IMR-90 (cell line): ENCODE results near the gene RABGEF1. TPM values are rescaled to one million over a fixed set of nuclear protein-coding genes. Genes with fewer than 3 reads are reported as not detected.

ENCODE experiments used
- ATAC-seq: fragments of 200-7000 bp; cut with Tn5 transposase; 2 replicates; pipeline ENCODE4 v1.9.1; 2020; ENCODE audit warnings: low read depth, mild to moderate bottlenecking, moderate library complexity
- BruUV-seq: library from RNA; stranded (reverse); fragments of 400-500 nt; replicated peaks from 2 replicates; lab custom pipeline; 2021; lab: Mats Ljungman, UMichigan
- CTCF ChIA-PET: fragments of 300-600 bp; formaldehyde crosslinking; extraction: SDS; loops from one replicate; lab custom pipeline; 2021; ENCODE audit warnings: antibody characterized with exemption; lab: Yijun Ruan, JAX
- POLR2A ChIA-PET: fragments of 300-600 bp; sonication (Branson Sonifier 250); formaldehyde crosslinking; loops from one replicate; lab custom pipeline; 2022; ENCODE audit warnings: antibody characterized with exemption; ENCODE audit not compliant: unreplicated experiment; lab: Charles Lee
- DNase-seq: peaks from one replicate; pipeline ENCODE4 v3.0.0; 2013
- H2AFZ ChIP-seq: replicated peaks from 2 replicates; pipeline ENCODE3; 2013; ENCODE audit warnings: low read length, mild to moderate bottlenecking; ENCODE audit not compliant: poor library complexity
- H2AK5ac ChIP-seq: 2 replicates; pipeline ENCODE4 v1.6.1; 2013; ENCODE audit warnings: low read depth, low read length, inconsistent platforms
- H2AK9ac ChIP-seq: replicated peaks from 2 replicates; pipeline ENCODE3; 2013; ENCODE audit warnings: mild to moderate bottlenecking, low read depth, low read length, moderate library complexity; ENCODE audit not compliant: poor library complexity
- H2BK120ac ChIP-seq: 2 replicates; pipeline ENCODE4 v1.6.1; 2013; ENCODE audit warnings: low read depth, low read length, inconsistent platforms
- H2BK15ac ChIP-seq: 3 replicates; pipeline ENCODE4 v1.6.1; 2013; ENCODE audit warnings: low read depth, low read length, inconsistent platforms
- H2BK20ac ChIP-seq: 2 replicates; pipeline ENCODE4 v1.6.1; 2013; ENCODE audit warnings: low read depth, mild to moderate bottlenecking, inconsistent platforms, low read length, moderate library complexity
- H2BK5ac ChIP-seq: 2 replicates; pipeline ENCODE4 v1.6.1; 2013; ENCODE audit warnings: mild to moderate bottlenecking, low read depth, low read length, inconsistent platforms; ENCODE audit not compliant: poor library complexity, severe bottlenecking
- H3K14ac ChIP-seq: replicated peaks from 2 replicates; pipeline ENCODE4 v1.6.1; 2013; ENCODE audit warnings: low read depth, low read length, inconsistent platforms
- H3K18ac ChIP-seq: 2 replicates; pipeline ENCODE4 v1.6.1; 2013; ENCODE audit warnings: low read depth, low read length, control low read depth
- H3K23ac ChIP-seq: 2 replicates; pipeline ENCODE4 v1.6.1; 2013; ENCODE audit warnings: low read depth, low read length, inconsistent platforms
- H3K27ac ChIP-seq: 2 replicates; pipeline ENCODE4 v1.5.1; 2013; ENCODE audit warnings: mild to moderate bottlenecking, control low read depth, low read length; ENCODE audit not compliant: insufficient read depth
- H3K27me3 ChIP-seq: 2 replicates; pipeline ENCODE4 v1.6.1; 2013; ENCODE audit warnings: low read length; ENCODE audit not compliant: control insufficient read depth, insufficient read depth
- H3K36me3 ChIP-seq: 2 replicates; pipeline ENCODE4 v1.6.1; 2013; ENCODE audit warnings: low read length, mixed read lengths; ENCODE audit not compliant: control insufficient read depth, insufficient read depth
- H3K4ac ChIP-seq: 2 replicates; pipeline ENCODE4 v1.6.1; 2013; ENCODE audit warnings: low read depth, low read length, inconsistent platforms
- H3K4me1 ChIP-seq: 2 replicates; pipeline ENCODE4 v1.6.1; 2013; ENCODE audit warnings: low read length, mixed read lengths; ENCODE audit not compliant: control insufficient read depth, insufficient read depth
- H3K4me2 ChIP-seq: 2 replicates; pipeline ENCODE4 v1.6.1; 2013; ENCODE audit warnings: low read depth, mild to moderate bottlenecking, control low read depth, low read length, moderate library complexity
- H3K4me3 ChIP-seq: 2 replicates; pipeline ENCODE4 v1.5.1; 2013; ENCODE audit warnings: low read depth, mild to moderate bottlenecking, control low read depth, low read length, moderate library complexity; ENCODE audit not compliant: insufficient read depth
- H3K56ac ChIP-seq: 2 replicates; pipeline ENCODE4 v1.6.1; 2013; ENCODE audit warnings: low read length, inconsistent platforms; ENCODE audit not compliant: insufficient read depth; ENCODE audit errors: extremely low read depth
- H3K79me1 ChIP-seq, 2 experiments: 2 replicates each; pipeline ENCODE4 v1.6.1; 2013; ENCODE audit warnings: low read length in 2 of 2, inconsistent platforms in 1 of 2, low read depth in 1 of 2
- H3K9ac ChIP-seq: 2 replicates; pipeline ENCODE4 v1.6.1; 2013; ENCODE audit warnings: low read depth, low read length, control low read depth
- H3K9me1 ChIP-seq: 2 replicates; pipeline ENCODE4 v1.6.1; 2013; ENCODE audit warnings: low read length, inconsistent platforms; ENCODE audit not compliant: insufficient read depth
- H3K9me3 ChIP-seq: 2 replicates; pipeline ENCODE4 v1.6.1; 2013; ENCODE audit warnings: low read length; ENCODE audit not compliant: control insufficient read depth, insufficient read depth
- H4K20me1 ChIP-seq: 2 replicates; pipeline ENCODE4 v1.6.1; 2013; ENCODE audit warnings: low read length, inconsistent platforms; ENCODE audit not compliant: insufficient read depth
- H4K5ac ChIP-seq: 2 replicates; pipeline ENCODE4 v1.6.1; 2013; ENCODE audit warnings: mild to moderate bottlenecking, low read depth, low read length, control low read depth
- H4K8ac ChIP-seq, 2 experiments: 2 replicates each; pipeline ENCODE4 v1.6.1; 2013; ENCODE audit warnings: low read depth in 2 of 2, low read length in 2 of 2, control low read depth in 1 of 2, inconsistent platforms in 1 of 2
- H4K91ac ChIP-seq: 2 replicates; pipeline ENCODE4 v1.6.1; 2013; ENCODE audit warnings: low read depth, low read length, inconsistent platforms; ENCODE audit not compliant: insufficient read depth
- BHLHE40 ChIP-seq: fragments of 150-350 bp; IDR thresholded peaks from 2 replicates; pipeline ENCODE4 v1.6.1; 2016; ENCODE audit warnings: mild to moderate bottlenecking, low read depth, low read length
- CEBPB ChIP-seq: IDR thresholded peaks from 2 replicates; pipeline ENCODE4 v1.6.1; 2012; ENCODE audit warnings: low read depth, low read length, improper control_type of control experiment
- CHD1 ChIP-seq: IDR thresholded peaks from 2 replicates; pipeline ENCODE4 v1.6.1; 2012; ENCODE audit warnings: low read depth, low read length, improper control_type of control experiment
- FOS ChIP-seq: fragments of 150-350 bp; IDR thresholded peaks from 2 replicates; pipeline ENCODE4 v1.6.1; 2016; ENCODE audit warnings: low read depth, low read length
- MAFK ChIP-seq: IDR thresholded peaks from 2 replicates; pipeline ENCODE4 v1.6.1; 2012; ENCODE audit warnings: low read depth, low read length, improper control_type of control experiment
- MAZ ChIP-seq: IDR thresholded peaks from 2 replicates; pipeline ENCODE4 v1.6.1; 2012; ENCODE audit warnings: low read depth, mild to moderate bottlenecking, low read length, improper control_type of control experiment, moderate library complexity, borderline replicate concordance
- MXI1 ChIP-seq: IDR thresholded peaks from 2 replicates; pipeline ENCODE4 v1.6.1; 2012; ENCODE audit warnings: low read depth, mild to moderate bottlenecking, low read length, moderate library complexity, borderline replicate concordance
- NFE2L2 ChIP-seq: fragments of 150-350 bp; IDR thresholded peaks from 2 replicates; pipeline ENCODE4 v1.6.1; 2016; ENCODE audit warnings: low read depth, mild to moderate bottlenecking, low read length
- POLR2A ChIP-seq: IDR thresholded peaks from 2 replicates; pipeline ENCODE4 v1.6.1; 2012; ENCODE audit warnings: mild to moderate bottlenecking, low read depth, low read length
- RAD21 ChIP-seq: IDR thresholded peaks from 2 replicates; pipeline ENCODE4 v1.6.1; 2012; ENCODE audit warnings: low read length, improper control_type of control experiment
- RCOR1 ChIP-seq: IDR thresholded peaks from 2 replicates; pipeline ENCODE4 v1.6.1; 2012; ENCODE audit warnings: mild to moderate bottlenecking, low read length, improper control_type of control experiment; ENCODE audit not compliant: insufficient replicate concordance
- RFX5 ChIP-seq: IDR thresholded peaks from 2 replicates; pipeline ENCODE4 v1.8.0; 2012; ENCODE audit warnings: low read depth, mild to moderate bottlenecking, low read length, moderate library complexity
- SMC3 ChIP-seq: fragments of 150-350 bp; IDR thresholded peaks from 2 replicates; pipeline ENCODE4 v1.6.1; 2016; ENCODE audit warnings: low read depth, mild to moderate bottlenecking, antibody characterized with exemption, low read length, moderate library complexity
- WGBS, 2 experiments: methylation state at CpG; one replicate each; pipeline versions ENCODE4 v1.1.5 to v1.1.7; 2013; ENCODE audit warnings: missing lambda C conversion rate in 2 of 2; ENCODE audit not compliant: insufficient read length in 1 of 2; ENCODE audit errors: extremely low coverage in 2 of 2; 5-methylcytosine and 5-hydroxymethylcytosine counted together
- dilution Hi-C: fragments of 300-500 bp; cut with HindIII; formaldehyde crosslinking; loops from one replicate; pipeline ENCODE4 v1.14.3; 2018; ENCODE audit warnings: low sequenced_read_pairs; ENCODE audit not compliant: unreplicated experiment
- in situ Hi-C: fragments of 300-500 bp; cut with MboI; formaldehyde crosslinking; loops from 3 replicates; pipeline ENCODE4 v1.14.3; 2019; ENCODE audit warnings: low sequenced_read_pairs, inconsistent platforms, mixed read lengths
- intact Hi-C: fragments of 100-400 bp; cut with micrococcal nuclease; formaldehyde crosslinking; loops from 2 replicates; pipeline ENCODE4 v1.10.0; 2022
- polyA plus RNA-seq, 3 experiments: library from polyadenylated mRNA; depleted of rRNA; stranded (reverse); fragments of >200 nt; gene quantifications; 2 replicates each; pipeline ENCODE4 v1.2.3, GENCODE V29; 2012; ENCODE audit warnings: low replicate concordance in 1 of 3
- total RNA-seq: library from RNA; depleted of rRNA; stranded (reverse); fragments of >200 nt; gene quantifications from 2 replicates; pipeline ENCODE4 v1.2.3, GENCODE V29; 2012
- TF ChIP-seq, protein P1 (sequence below): fragments of 150-350 bp; IDR thresholded peaks from 2 replicates; pipeline ENCODE4 v1.6.1; 2017; ENCODE audit warnings: mild to moderate bottlenecking, antibody characterized with exemption, low read length, low read depth
- TF ChIP-seq, protein P2 (sequence below): fragments of 150-350 bp; IDR thresholded peaks from 2 replicates; pipeline ENCODE4 v1.6.1; 2016; ENCODE audit warnings: low read depth, mild to moderate bottlenecking, low read length, moderate library complexity, borderline replicate concordance

RABGEF1 gene
- total and polyA plus RNA-seq, 2 of the 4 experiments (the other 2 are of a cell fraction) = 34.9 to 56.6 TPM

DNA sequence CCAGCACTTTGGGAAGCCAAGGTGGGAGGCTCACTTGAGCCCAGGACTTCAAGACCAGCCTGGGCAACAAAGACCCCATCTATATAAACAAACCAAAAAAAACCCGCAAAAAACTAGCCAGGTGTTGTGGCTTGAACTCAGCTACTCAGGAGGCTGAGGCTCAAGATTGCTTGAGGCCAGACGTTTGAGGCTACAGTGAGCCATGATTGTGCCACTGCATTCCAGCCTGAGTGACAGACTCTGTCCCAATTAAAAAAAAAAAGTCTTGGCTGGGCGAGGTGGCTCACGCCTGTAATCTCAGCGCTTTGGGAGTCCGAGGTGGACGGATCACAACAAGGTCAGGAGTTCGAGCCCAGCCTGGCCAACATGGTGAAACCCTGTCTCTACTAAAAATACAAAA is 11.4 kb downstream of the RABGEF1 start:
- H2AK9ac ChIP-seq = no peak overlapping the region
- dilution Hi-C loops (no loop called here), in situ Hi-C loops (no loop called here), intact Hi-C loops (no loop called here)
- peaks cover 2% of the 10 kb centered on the region; the same call in 1 of the 2 replicates for H3K9me1 ChIP-seq
- DNase-seq (no peak), ATAC-seq (no peak)
- H3K4me2 ChIP-seq = no peak overlapping the region
- H3K27me3 ChIP-seq = no peaks in the 10 kb centered on the region
- no peak overlapping the region for H2BK120ac ChIP-seq
- H2BK20ac ChIP-seq = no peak overlapping the region
- no peak overlapping the region for H3K4me3 ChIP-seq
- ChIA-PET CTCF (no interaction called here), POLR2A (no interaction called here)
- 67% methylated on average over 1 of the region's 8 CpGs; no CpG with 5 or more reads in 1 of the 2 experiments for WGBS, 2 experiments
- no peaks in the 10 kb centered on the region; the same call in 1 of the 2 replicates for H3K36me3 ChIP-seq
- peaks cover 2% of the 10 kb centered on the region for H3K4me1 ChIP-seq
- H2AK5ac ChIP-seq = no peak overlapping the region
- H3K23ac ChIP-seq = no peak overlapping the region
- H3K18ac ChIP-seq = no peak overlapping the region
- no TSS peak for BruUV-seq
- H3K56ac ChIP-seq = no peak overlapping the region
- no peak overlapping the region for H4K91ac ChIP-seq
- H3K79me1 ChIP-seq = peaks cover 11 to 62% of the 10 kb centered on the region in 2 experiments; a peak in 3 of 4 replicates
- H2BK5ac ChIP-seq = no peak overlapping the region
- peaks cover 57% of the 10 kb centered on the region for H4K20me1 ChIP-seq
- no peak overlapping the region for H3K4ac ChIP-seq
- H3K9ac ChIP-seq = no peak overlapping the region
- H3K27ac ChIP-seq = no peak overlapping the region
- H2BK15ac ChIP-seq = no peak overlapping the region
- H4K8ac ChIP-seq = no peak overlapping the region
- H3K14ac ChIP-seq = no peak overlapping the region
- no peak overlapping the region for H4K5ac ChIP-seq
- TF ChIP-seq POLR2A = no peak
- no peak for TF ChIP-seq CHD1
- no peak for TF ChIP-seq CEBPB
- no peak for TF ChIP-seq MXI1
- TF ChIP-seq RAD21 = no peak
- TF ChIP-seq RCOR1 = no peak
- no peak for TF ChIP-seq MAZ
- no peak for TF ChIP-seq RFX5
- TF ChIP-seq SMC3 = no peak
- no peak for TF ChIP-seq MAFK
- no peak for TF ChIP-seq BHLHE40
- no peak for TF ChIP-seq NFE2L2
- TF ChIP-seq, protein P1, sequence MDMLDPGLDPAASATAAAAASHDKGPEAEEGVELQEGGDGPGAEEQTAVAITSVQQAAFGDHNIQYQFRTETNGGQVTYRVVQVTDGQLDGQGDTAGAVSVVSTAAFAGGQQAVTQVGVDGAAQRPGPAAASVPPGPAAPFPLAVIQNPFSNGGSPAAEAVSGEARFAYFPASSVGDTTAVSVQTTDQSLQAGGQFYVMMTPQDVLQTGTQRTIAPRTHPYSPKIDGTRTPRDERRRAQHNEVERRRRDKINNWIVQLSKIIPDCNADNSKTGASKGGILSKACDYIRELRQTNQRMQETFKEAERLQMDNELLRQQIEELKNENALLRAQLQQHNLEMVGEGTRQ = no peak
- TF ChIP-seq, protein P2, sequence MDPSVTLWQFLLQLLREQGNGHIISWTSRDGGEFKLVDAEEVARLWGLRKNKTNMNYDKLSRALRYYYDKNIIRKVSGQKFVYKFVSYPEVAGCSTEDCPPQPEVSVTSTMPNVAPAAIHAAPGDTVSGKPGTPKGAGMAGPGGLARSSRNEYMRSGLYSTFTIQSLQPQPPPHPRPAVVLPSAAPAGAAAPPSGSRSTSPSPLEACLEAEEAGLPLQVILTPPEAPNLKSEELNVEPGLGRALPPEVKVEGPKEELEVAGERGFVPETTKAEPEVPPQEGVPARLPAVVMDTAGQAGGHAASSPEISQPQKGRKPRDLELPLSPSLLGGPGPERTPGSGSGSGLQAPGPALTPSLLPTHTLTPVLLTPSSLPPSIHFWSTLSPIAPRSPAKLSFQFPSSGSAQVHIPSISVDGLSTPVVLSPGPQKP = no peak
- TF ChIP-seq FOS = no peak
- H3K9me3 ChIP-seq = no peaks in the 10 kb centered on the region
- no peak overlapping the region for H2AFZ ChIP-seq
